KBM-7 (cell line): ENCODE data around the gene SAMM50.

Experiments
- DNase-seq: peaks from one replicate; pipeline ENCODE4 v3.0.0-alpha.2; 2015
- in situ Hi-C: fragments of 300-500 bp; cut with MboI; formaldehyde crosslinking; loops from 2 replicates; pipeline ENCODE4 v1.14.3; 2020; ENCODE audit warnings: low sequenced_read_pairs, low pct_unique_long_range_greater_than_20kb, mixed read lengths

SAMM50 gene

GRCh38 chr22:44042249-44043218 lies 87.3 kb downstream of the SAMM50 start:
- in situ Hi-C loops, result no loop called here
- no peak for DNase-seq

DNA sequence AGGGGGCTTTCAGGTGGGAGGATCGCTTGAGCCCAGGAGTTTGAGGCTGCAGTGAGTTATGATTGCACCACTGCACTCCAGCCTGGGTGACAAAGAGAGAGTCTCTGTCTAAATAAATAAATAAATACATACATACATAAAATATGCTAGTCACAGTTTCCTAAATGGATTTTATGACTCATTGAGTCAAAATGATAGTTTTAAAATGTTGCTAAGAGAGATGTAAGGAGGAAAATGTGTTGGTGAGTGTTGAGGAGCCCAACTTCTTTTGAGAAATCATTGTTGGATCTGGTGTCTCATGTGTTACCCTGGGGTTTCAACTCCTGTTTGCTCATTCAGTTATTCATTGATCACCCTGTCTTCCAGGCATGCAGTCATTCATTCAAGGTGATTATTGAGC lies 89.9 kb downstream of the SAMM50 start:
- in situ Hi-C loops, result no loop called here

More for the DNA sequence above, 89.9 kb downstream of the SAMM50 start:
- DNase-seq, result no peak
